HG02870 (cell line): ENCODE measurements around the gene ARL6IP1.
"Not testable (repeated sequence)": the region's sequence is repeated elsewhere in the genome, so short reads cannot be mapped to it uniquely, and the experiment has no call there.

ENCODE experiments used
- ATAC-seq: cut with Tn5 transposase; IDR thresholded peaks from one replicate; pipeline ENCODE4 v1.9.1; 2021; ENCODE audit warnings: mild to moderate bottlenecking, moderate library complexity; ENCODE audit not compliant: unreplicated experiment

The ARL6IP1 gene

DNA sequence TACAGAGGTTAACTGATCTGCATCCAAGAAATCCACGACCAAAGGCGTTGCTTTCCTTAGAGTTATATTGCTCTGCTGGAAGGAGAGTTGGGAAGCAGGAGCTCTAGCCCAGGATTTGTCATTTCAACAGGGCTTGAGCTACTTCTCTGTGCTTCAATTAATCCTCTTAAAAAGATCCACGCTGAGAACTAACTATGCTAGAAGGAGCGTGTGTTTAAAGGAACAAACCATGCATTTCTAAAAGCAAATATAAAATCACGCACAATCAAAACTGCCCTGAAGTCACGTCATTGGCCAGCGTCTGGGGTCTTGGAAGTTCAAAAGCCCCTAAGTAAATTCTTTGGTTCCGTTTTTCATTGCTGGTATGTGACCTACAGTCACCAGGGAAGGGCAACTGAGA, 1.1 kb downstream of the ARL6IP1 start:
- no peak for ATAC-seq

DNA sequence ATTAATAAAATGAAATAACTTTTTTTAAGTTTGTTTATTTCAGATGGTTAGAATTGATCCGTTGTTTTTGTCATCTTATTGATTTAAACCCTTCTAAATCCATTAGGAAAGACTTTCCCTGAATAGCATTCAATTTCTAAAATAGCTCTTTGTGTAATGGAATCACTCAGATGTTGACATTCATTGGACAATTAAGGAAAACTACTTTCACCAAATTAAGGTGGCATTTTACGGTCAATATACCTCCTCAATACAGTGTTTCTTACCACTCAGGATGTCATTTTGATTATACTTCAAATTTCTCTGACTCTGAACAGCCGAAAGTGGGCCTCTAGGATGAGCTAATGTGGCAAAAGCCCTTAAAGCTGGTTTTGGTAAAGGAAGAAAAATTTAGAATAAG, 1.8 kb downstream of the ARL6IP1 start:
- ATAC-seq = no peak

DNA sequence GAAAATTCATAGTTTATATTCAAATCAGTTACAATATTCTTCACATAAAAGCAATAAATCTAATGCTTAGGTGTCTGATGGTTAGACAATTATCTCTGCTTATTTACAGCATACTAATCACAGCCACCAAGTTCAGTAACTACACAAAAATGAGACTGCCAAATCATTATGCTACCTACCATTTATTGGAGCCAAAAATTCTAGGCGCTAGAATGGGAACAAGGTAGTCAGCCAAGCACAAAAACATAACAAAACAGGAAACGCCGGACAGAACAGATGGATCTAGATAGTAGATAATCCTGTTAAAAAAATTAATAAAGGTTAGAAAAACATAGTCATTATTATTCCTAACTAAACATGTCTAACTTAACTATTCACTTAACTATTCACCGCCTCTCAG, 3.6 kb downstream of the ARL6IP1 start:
- no peak for ATAC-seq

DNA sequence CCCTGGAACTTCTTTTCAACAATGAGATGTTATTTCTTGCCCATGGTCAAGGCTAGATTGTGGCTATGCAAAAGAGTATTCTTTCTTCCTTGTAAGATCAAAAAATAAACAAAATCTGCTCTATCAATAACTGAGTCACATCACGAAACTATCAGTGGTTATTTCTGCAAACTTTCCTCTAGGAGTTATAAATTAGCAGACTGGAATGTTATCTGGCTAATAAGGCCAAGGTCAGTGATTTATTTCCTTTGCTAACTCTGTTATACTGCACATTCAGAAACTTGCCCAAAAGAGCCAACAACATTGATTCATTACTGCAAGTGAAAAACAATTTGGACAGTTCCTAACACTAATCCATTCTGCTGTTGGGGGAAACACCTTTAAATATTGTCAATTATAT, 5.0 kb downstream of the ARL6IP1 start:
- ATAC-seq = no peak

DNA sequence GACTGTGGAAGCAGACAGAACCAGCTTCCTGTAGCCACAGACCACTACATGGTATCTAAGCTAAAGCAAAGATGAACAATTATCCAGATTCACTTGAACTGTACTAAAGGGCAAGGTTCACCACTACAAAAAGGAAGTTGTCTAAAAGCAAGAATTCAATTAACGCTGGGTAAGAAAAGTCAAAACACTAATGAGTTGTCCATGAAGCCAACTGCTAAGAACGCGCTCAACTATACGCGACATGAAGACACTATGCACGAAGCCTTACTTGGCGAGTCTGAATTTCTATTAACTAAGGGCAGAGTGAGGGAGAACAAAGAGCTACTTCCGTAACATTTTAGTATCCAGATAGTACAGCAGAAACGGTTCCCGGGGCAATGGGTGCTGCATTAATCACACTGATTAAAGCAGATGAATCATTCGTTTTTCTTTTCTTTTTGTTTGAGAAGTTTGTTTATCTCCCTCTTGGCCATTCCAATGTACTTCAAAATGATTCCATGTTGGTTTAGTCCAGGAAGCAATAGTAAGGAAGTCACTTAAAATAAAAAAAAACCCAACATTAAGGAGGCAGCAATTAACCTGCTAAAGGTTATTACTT, 8.4 kb downstream of the ARL6IP1 start:
- no peak for ATAC-seq

DNA sequence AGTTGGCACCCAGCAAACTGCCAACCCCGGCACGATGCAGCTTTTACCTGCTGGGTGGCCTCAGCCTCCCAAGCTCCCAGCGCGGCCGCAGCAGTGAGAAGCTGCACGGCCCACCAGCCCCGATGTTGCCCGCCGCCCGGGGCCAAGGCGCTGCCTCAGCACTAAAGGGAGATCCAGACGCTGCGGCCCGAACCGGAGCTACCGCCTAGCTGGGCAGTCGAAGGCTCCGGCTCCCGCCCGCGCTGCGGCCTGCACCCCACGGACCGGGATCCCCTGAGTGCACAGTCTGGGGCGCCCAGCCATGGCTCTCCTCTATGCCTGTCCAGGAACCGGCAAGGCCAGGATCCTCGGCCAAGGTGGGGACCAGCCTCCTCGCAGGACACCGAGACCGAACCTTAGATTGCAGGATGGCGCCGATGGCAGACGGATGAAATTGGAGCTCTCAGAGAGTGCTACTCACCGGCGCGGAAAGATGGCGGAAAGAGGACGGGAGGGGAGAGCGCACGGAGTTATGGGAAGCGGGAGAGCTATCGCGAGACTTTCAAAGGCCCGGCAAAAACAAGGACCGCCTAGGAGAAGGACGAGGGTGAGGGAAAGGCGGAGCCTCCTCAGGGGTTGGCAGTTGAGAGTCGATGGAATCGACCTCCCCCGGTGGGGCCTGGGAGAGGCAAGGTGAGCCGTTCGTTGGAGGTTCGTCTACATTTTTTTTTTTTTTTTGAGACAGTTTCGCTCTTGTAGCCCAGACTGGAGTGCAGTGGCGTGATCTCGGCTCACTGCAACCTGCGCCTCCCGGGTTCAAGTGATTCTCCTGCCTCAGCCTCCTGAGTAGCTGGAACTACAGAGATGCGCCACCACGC, 11.3 kb downstream of the ARL6IP1 start, which contains the start of gene RPS15A:
TSS of gene RPS15A (minus strand) at position 485 of the 857 bp plus-strand sequence. CDS start 1,221 bp downstream, outside the sequence.
- ATAC-seq = peak; percentile 77

DNA sequence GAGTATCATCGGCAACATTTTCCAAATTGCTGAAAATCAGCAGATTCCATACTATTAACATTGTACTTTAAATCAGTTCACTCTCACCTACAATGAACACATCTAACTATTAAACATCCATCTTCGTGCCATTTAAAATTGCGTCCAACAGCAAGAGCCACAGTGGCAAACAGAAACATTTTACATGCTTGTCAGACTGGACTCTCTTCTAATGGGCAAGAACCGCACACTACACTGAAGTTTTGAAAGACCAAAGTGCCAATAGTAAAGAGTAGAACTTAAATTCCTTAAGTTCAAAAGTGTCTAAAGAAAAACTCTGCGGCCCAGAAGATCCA, 11.9 kb downstream of the ARL6IP1 start:
- ATAC-seq = no peak

DNA sequence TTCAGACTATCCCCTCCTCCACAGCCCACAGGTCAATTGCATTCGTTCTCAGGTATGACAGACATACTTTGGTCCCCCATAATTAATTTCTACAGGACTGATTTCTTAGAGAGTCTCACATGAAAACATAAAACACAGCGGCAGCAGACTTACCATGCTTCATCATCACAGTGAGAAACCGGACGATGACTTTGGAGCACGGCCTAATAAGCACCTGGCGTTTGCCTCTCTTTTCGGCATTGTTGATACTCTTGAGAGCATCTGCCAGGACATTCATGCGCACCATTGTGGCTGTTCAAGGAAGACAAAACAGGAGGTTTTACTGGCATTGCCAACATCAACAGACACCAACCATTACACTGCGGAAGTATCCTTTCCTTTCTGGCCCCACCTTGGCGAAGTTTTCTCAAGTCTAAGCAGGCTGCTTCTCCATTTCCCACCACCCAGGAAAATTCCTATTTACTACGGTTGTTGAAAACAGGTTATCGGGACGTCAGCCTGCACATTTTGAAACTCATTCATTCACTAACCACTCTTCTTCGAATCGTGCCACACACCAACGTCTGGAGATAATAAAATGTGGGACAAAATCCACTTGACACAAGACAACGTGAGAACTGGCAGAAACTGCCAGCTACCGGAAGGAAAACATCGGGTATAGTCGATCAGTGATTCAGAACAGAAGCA, 12.4 kb downstream of the ARL6IP1 start:
- ATAC-seq = no peak

DNA sequence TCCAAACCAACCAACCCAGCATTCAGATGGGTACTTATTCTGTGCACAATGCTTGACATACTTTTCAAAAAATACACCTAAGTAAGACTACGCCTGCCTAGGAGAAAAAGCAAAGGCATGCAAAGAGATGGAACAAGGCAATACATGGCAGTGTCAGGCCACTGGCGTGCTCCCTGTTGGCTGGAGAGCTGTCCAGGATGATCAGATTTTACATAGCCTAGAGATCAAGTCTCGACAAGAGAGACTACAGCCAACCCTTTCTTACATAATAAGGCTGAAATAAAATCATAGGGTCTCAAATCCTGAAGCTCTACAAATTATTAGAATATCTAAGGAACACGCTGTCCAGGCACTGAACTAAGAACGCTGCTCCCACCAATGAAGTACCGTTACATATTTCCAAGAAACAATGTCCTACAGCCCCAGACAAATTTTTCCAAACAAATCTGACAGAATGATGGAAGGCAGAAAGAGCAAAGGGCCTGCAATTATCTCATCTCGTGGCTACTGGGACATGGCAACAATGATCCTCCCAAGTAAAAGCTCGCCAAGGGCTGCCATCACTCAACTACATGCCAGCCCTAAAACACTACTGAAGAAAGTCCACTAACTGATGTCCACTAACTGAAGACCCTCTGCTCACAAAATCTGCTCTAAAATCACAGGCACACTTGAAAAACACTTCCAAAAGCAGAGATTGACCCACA, 16.3 kb downstream of the ARL6IP1 start:
- ATAC-seq = no peak

DNA sequence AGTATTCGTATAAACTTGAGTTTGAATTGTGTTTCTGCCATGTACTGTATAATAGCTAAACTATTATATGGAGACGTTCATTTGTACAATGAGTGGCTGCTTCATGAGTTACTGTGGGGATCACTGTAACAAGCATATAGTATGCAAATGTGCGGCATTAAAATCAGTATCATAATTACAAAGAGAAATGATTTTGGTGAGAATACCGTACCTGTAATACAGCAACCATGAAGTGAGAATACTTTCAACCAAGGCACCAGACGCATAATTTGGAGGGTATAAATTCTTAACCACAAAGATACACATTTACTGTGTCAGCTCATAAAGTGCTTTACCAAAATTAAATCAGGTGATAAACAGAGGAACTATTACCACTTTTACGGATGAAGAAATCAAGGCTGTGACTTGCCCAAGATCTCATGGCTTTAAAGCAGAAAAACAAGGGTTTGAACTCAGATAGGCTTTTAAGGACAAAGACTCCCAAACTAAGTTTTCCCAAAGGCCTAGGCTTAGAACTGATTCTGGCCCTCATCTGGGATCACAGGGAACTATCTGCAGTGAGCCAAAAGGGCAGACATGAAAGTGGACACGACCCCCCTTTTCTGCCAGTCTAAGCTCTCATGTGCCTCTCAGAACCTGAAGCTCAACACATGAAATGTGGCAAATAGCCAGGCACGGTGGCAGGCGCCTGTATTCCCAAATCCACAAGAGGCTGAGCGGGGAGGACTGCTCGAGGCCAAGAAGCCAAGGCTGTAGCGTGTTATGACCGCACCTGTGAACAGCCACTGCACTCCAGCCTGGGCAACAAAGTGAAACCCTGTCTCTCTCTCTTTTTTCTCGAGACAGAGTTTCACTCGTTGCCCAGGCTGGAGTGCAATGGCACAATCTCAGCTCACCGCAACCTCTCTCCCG, 17.7 kb downstream of the ARL6IP1 start:
- ATAC-seq = no peak

DNA sequence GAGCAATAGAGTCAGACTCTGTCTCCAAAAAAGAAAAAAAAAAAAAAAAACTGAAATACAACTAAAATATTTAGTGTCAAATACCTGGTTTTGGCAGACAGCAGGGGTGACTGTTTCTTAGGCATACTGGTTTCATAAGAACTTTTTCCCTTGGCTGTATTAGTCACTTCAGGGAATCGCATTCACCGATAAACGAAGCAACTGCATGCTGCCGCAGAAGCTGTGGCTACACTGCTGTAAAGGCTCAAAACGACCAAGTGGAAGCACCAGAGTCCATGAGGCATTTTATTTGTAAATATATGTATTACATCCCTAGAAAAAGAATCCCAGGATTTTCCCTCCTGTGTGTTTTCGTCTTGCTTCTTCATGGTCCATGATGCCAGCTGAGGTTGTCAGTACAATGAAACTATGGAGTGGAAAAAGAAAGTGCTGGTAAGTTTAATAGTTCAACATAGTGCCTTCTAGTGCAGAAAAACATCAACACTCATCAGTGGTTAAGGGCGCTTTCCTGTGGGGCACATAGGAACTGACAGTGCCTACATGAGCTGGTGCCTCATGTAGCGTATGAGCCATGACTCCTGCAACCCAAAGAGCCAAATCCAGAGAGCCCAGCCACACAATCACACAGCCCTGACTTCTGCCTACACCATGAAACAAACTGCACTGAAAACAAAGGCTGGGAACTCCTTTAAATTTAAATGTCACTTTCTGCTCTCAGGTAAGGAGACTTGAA, 18.5 kb downstream of the ARL6IP1 start:
- ATAC-seq = no peak

DNA sequence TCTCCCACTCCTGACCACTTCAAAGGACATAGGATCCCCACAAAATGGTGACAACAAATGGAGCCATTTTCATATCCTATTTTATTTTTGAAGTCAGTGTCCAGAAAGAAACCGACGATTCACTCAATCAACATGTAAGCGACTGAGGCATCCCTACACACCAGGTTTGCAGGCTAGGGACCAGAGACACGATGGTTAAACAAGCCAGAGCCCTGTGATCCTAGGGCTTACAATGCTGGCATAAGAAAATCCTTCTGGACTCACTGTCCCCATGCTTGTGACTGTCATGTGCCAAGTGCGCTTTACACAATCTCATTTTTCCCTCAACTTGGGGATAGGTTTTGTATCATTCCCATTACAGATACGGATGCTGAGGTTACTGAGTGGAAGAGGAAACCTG, 20.1 kb downstream of the ARL6IP1 start:
- not testable (repeated sequence) for ATAC-seq

DNA sequence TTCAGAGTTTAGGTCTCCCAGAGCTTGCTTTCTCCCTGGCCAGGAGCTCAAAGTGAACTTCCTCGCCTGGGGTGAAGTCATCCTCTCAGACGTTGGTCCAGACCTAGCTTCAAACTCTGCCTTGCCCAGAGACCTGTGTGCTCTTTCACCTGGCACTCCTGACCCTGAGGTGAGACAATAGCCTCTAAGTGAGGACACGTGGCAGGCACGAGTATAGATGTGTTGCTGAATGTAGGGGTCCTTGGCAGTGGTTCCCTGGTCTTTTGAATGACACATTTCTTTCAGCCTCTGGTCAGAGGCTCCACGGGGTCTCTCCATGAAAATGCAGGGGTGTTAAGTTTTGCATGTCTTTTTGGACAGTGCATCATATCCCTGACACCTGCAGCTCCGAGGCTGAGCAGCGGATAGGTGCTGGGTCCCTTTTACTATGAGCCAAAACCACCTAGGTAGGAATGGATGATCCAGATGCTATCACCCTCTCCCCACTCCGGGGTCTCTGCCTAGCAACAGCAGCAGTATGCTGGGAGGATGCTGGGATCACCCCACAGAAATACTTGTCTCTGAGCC, 20.8 kb downstream of the ARL6IP1 start:
- not testable (repeated sequence) for ATAC-seq

DNA sequence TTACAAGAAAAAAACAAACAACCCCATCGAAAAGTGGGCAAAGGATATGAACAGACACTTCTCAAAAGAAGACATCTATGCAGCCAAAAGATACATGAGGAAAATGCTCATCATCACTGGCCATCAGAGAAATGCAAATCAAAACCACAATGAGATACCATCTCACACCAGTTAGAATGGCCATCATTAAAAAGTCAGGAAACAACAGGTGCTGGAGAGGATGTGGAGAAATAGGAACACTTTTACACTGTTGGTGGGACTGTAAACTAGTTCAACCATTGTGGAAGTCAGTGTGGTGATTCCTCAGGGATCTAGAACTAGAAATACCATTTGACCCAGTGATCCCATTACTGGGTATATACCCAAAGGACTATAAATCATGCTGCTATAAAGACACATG, 23.7 kb downstream of the ARL6IP1 start:
- not testable (repeated sequence) for ATAC-seq

DNA sequence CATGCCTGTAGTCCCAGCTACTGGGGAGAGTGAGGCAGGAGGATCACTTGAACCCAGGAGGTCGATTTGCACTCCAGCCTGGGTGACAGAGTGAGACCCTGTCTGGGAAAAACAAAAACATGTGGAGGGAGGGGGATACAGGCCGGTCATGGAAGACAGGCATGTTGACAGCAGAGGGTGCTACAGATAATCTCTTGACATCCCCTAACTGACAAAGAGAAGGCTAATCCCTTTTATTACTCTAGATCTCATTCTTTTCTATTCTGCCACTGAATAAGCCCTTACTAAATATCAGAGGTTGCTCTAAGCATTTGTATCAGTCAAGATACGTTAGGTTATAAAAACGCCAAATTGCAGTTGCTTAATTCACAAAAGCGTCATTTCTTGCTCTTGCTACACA, 25.0 kb downstream of the ARL6IP1 start:
- not testable (repeated sequence) for ATAC-seq

DNA sequence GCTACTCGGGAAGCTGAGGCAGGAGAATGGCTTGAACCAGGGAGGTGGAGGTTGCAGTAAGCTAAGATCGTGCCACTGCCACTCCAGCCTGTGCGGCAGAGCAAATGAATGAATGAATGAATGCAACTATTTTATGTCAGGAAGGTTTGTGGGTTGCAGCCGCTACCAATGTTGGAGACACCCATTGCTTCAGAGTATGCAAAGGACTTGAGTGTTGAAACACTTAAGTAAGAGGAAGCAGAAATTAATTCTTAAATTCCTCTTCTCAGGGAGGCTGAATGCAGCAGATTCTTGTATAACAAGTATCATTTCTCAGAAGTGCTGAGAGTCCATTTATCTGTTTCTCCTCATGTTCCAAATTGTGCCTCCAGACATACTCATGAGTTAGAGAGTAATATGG, 26.7 kb downstream of the ARL6IP1 start:
- not testable (repeated sequence) for ATAC-seq

DNA sequence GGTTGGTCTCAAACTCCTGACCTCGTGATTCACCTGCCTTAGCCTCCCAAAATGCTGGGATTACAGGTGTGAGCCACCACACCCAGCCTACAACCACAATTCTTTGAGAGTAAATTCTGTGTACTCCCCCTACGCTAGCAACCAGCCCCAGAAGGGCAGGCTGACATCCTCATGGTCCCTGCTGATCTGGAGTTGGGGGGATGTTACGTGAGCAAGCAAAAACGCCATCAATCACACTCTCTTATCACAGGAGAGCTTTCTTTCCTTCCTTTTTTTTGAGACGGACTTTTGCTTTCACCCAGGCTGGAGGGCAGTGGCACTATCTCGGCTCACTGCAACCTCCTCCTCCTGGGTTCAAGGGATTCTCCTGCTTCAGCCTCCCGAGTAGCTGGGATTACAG, 29.2 kb downstream of the ARL6IP1 start:
- not testable (repeated sequence) for ATAC-seq

DNA sequence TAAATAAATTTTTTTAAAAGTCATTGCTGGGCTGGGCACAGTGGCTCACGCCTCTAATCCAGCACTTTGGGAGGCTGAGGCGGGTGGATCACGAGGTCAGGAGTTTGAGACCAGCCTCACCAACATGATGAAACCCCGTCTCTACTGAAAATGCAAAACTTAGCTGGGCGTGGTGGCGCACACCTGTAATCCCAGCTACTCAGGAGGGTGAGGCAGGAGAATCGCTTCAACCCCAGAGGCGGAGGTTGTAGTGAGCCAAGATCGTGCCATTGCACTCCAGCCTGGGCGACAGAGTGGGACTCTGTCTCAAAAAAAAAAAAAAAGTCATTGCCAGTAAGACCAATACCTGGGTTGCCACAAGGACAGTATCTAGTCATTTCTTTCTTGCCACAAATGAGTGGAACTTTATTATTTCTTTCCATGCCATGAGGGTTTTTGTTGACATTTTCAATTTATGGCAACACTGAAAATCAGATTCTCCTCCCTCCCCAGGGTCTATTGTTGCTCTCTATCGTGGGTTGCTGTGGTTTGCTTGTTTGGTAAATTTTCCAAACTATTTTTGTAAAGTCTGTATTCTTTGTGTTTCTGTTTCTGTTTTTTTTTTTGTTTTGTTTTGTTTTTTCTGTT, 30.9 kb downstream of the ARL6IP1 start:
- ATAC-seq = not testable (repeated sequence)

DNA sequence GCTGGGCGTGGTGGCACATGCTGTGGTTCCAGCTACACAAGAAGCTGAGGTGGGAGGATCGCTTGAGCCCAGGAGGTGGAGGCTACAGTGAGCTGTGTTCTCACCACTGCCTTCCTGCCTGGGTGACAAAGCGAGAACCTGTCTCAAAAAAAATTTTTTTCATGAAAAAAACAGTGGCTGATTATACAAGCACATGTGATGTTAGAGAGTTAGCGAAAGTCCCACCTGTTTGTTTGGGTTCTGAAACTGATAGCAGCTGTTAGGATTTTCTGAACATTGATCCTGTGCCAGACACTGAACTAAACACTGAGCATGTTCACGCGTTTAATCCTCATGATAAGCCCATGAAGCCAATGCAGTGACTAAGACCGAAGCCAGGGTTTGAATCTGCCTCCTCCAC, 34.1 kb downstream of the ARL6IP1 start:
- ATAC-seq = peak; percentile 56
